Hepatocyte (in vitro differentiated cells): Measurements from ENCODE around the gene CDCA3. TPM values are rescaled to one million over a fixed set of nuclear protein-coding genes. Genes with fewer than 3 reads are reported as not detected.

Experiments used
- DNase-seq: peaks from one replicate; pipeline ENCODE4 v3.0.0-alpha.2; 2016; ENCODE audit warnings: low spot score
- H2AFZ ChIP-seq: fragments of 200-600 bp; sonication (generic); 2 replicates; pipeline ENCODE4 v1.6.0; 2016; ENCODE audit warnings: antibody characterized with exemption, mild to moderate bottlenecking
- H3K27ac ChIP-seq: fragments of 200-600 bp; sonication (generic); 2 replicates; pipeline ENCODE4 v1.5.1; 2016; ENCODE audit warnings: mild to moderate bottlenecking
- H3K27me3 ChIP-seq: fragments of 200-600 bp; sonication (generic); 2 replicates; pipeline ENCODE4 v1.6.1; 2016
- H3K36me3 ChIP-seq: fragments of 200-600 bp; sonication (generic); replicated peaks from 2 replicates; pipeline ENCODE4 v1.5.1; 2016; ENCODE audit warnings: low read depth; ENCODE audit not compliant: insufficient read depth
- H3K4me1 ChIP-seq: fragments of 200-600 bp; sonication (generic); 2 replicates; pipeline ENCODE4 v1.5.1; 2016; ENCODE audit warnings: mild to moderate bottlenecking, moderate library complexity; ENCODE audit not compliant: insufficient read depth
- H3K4me2 ChIP-seq: fragments of 200-600 bp; sonication (generic); 2 replicates; pipeline ENCODE4 v1.6.0; 2016
- H3K4me3 ChIP-seq: fragments of 200-600 bp; sonication (generic); 2 replicates; pipeline ENCODE4 v1.5.1; 2016; ENCODE audit warnings: mild to moderate bottlenecking
- H3K79me2 ChIP-seq: fragments of 200-600 bp; sonication (generic); 2 replicates; pipeline ENCODE4 v1.6.0; 2017; ENCODE audit warnings: mild to moderate bottlenecking
- H3K9me2 ChIP-seq: fragments of 200-600 bp; sonication (generic); replicated peaks from 2 replicates; pipeline ENCODE4 v1.6.0; 2017; ENCODE audit warnings: mild to moderate bottlenecking; ENCODE audit not compliant: insufficient read depth
- H3K9me3 ChIP-seq: fragments of 200-600 bp; sonication (generic); 2 replicates; pipeline ENCODE4 v1.5.1; 2016; ENCODE audit warnings: low read depth, mild to moderate bottlenecking
- H4K20me1 ChIP-seq: fragments of 200-600 bp; sonication (generic); 2 replicates; pipeline ENCODE4 v1.6.0; 2016; ENCODE audit warnings: mild to moderate bottlenecking; ENCODE audit not compliant: insufficient read depth, poor library complexity, severe bottlenecking
- CTCF ChIP-seq: fragments of 200-600 bp; sonication (generic); IDR thresholded peaks from 2 replicates; pipeline ENCODE4 v1.5.1; 2016; ENCODE audit warnings: antibody characterized with exemption, mild to moderate bottlenecking; ENCODE audit not compliant: poor library complexity
- EZH2 ChIP-seq: fragments of 200-600 bp; sonication (generic); IDR thresholded peaks from 2 replicates; pipeline ENCODE4 v1.6.1; 2016; ENCODE audit warnings: antibody characterized with exemption, mild to moderate bottlenecking, borderline replicate concordance
- EZH2phosphoT487 ChIP-seq: fragments of 200-600 bp; sonication (generic); IDR thresholded peaks from one replicate; pipeline ENCODE4 v1.6.1; 2018; ENCODE audit warnings: antibody characterized with exemption, mild to moderate bottlenecking, low read depth, moderate library complexity; ENCODE audit not compliant: unreplicated experiment, severe bottlenecking
- WGBS: methylation state at CpG from one replicate; pipeline ENCODE4 v1.1.6; 2016; ENCODE audit warnings: low lambda C conversion rate; ENCODE audit errors: missing lambda C conversion rate; 5-methylcytosine and 5-hydroxymethylcytosine counted together
- polyA plus RNA-seq: library from polyadenylated mRNA; unstranded; fragments of >200 nt; fragmentation: Nextera tagmentation; extraction: Ambion mirVana; gene quantifications from 2 replicates; pipeline ENCODE4 v1.2.1, GENCODE V29; 2016
- total RNA-seq: library from RNA; depleted of rRNA; stranded (reverse); fragments of >200 nt; gene quantifications from 2 replicates; pipeline ENCODE4 v1.2.3, GENCODE V29; 2014

The CDCA3 gene
- total and polyA plus RNA-seq, 2 experiments from 2014 or later, result 8.5 to 18.2 TPM

- H3K4me2 ChIP-seq, result peak within 1 kb of the TSS; percentile 88
- peak; percentile 82 for DNase-seq
- peak within 1 kb of the TSS; percentile 44 for H3K4me3 ChIP-seq
- peak within 1 kb of the TSS; percentile 50 for H2AFZ ChIP-seq
- H3K27me3 ChIP-seq, result peaks cover 5% of the 10 kb centered on the region
- WGBS, result 5% methylated on average over 10 of the region's 28 CpGs
- H3K79me2 ChIP-seq, result no peaks in the 10 kb centered on the region
- no peaks in the 10 kb centered on the region for H3K9me2 ChIP-seq
- H3K9me3 ChIP-seq, result no peaks in the 10 kb centered on the region
- TF ChIP-seq CTCF, result no peak
- TF ChIP-seq EZH2phosphoT487, result no peak
- no peak for TF ChIP-seq EZH2
- no peaks in the 10 kb centered on the region for H4K20me1 ChIP-seq
- no peak within 1 kb of the TSS for H3K27ac ChIP-seq
- no peaks in the 10 kb centered on the region for H3K36me3 ChIP-seq
- peaks cover 10% of the 10 kb centered on the region for H3K4me1 ChIP-seq
Measured at GRCh38 chr12:6821591-6822425, 29.3 kb downstream of the CDCA3 start, which contains the start of gene GPR162. Gene GPR162, plus strand, starts transcription at chr12:6821821. Its CDS starts 2,078 bp downstream, at chr12:6823899.

- H3K36me3 ChIP-seq, result no peaks in the 10 kb centered on the region
- H3K9me2 ChIP-seq, result no peaks in the 10 kb centered on the region
- no peak overlapping the region for H3K4me2 ChIP-seq
- TF ChIP-seq EZH2 (no peak), EZH2phosphoT487 (no peak), CTCF (no peak)
- H3K9me3 ChIP-seq, result no peaks in the 10 kb centered on the region
- 54% methylated on average over 5 of the region's 5 CpGs for WGBS
- no peaks in the 10 kb centered on the region for H4K20me1 ChIP-seq
- peaks cover 10% of the 10 kb centered on the region for H3K4me1 ChIP-seq
- no peak overlapping the region for H3K27ac ChIP-seq
- H2AFZ ChIP-seq, result no peak overlapping the region
- peaks cover 5% of the 10 kb centered on the region for H3K27me3 ChIP-seq
- no peak for DNase-seq
- H3K79me2 ChIP-seq, result no peaks in the 10 kb centered on the region
- no peak overlapping the region for H3K4me3 ChIP-seq
Measured at GRCh38 chr12:6820166-6820565, 30.9 kb downstream of the CDCA3 start.

- Histone ChIP-seq H3K36me3 (no peaks in the 10 kb centered on the region), H3K4me2 (no peak overlapping the region), H4K20me1 (no peaks in the 10 kb centered on the region), H3K4me1 (peaks cover 10% of the 10 kb centered on the region), H2AFZ (no peak overlapping the region), H3K79me2 (no peaks in the 10 kb centered on the region), H3K4me3 (no peak overlapping the region), H3K9me2 (no peaks in the 10 kb centered on the region), H3K27me3 (peaks cover 5% of the 10 kb centered on the region), H3K27ac (no peak overlapping the region), H3K9me3 (no peaks in the 10 kb centered on the region)
- TF ChIP-seq EZH2 (no peak), EZH2phosphoT487 (no peak), CTCF (no peak)
- DNase-seq, result no peak
- WGBS, result 75% methylated on average over 13 of the region's 13 CpGs
Measured at GRCh38 chr12:6819106-6820030, 31.7 kb downstream of the CDCA3 start.
